Measurements from ENCODE around the gene IMMP2L. TPM values are rescaled to one million over a fixed set of nuclear protein-coding genes. Genes with fewer than 3 reads are reported as not detected.

IMMP2L gene
- polyA plus RNA-seq, 1 of the 3 experiments (the other 2 are of a cell fraction), result 10.7 TPM

DNA sequence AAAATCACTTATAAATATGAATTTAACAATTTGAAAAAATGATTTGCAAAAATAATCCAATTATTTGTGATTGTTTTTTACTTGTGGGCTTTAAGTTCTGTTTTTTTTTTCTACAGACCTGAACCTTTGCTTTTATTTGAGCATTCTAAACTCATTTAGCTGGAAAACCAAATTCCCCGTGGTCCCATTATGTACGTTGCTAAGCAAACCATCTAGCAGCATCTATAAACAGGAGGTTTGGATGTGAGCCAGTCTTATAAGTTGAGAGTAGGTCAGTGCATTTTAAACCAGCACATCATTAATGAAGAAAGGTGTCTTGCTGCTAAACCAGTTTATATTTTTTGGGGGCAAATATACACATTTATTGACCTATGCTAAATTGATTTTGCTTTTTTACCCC, 394.1 kb downstream of the IMMP2L start:
- no peaks in the 10 kb centered on the region for H3K9me3 ChIP-seq
- no peak overlapping the region for H2AFZ ChIP-seq (ENCODE audit: low read depth)
- H3K9ac ChIP-seq, result no peak overlapping the region
- ChIA-PET CTCF (interaction anchor here (0.9 kb wide), 1 partner anchor 1327 kb away, joined by 3 read pairs; no protein-coding TSS in a partner anchor), POLR2A (no interaction called here)
- H4K20me1 ChIP-seq (ENCODE audit: insufficient read depth), result no peaks in the 10 kb centered on the region
- H3K36me3 ChIP-seq (replicated peaks in 1 of 2; ENCODE audit: control insufficient read depth in 1 of 2, insufficient read depth in 2 of 2, low read length in 1 of 2), result no peaks in the 10 kb centered on the region
- no peak overlapping the region for H3K4me2 ChIP-seq
- H3K27me3 ChIP-seq (ENCODE audit: insufficient read depth), result no peaks in the 10 kb centered on the region
- H3K27ac ChIP-seq (ENCODE audit: low read depth in 2 of 2, low read length in 1 of 2), result no peak overlapping the region; a peak in 1 of 4 replicates
- TF ChIP-seq USF2 (IDR thresholded peaks at IDR 0.05; ENCODE audit: borderline replicate concordance, low read depth, low read length) (no peak), MXI1 (IDR thresholded peaks at IDR 0.05; ENCODE audit: low read depth, low read length) (no peak)
- DNase-seq, result no peak
- H3K4me1 ChIP-seq (ENCODE audit: control insufficient read depth in 1 of 2, insufficient read depth in 2 of 2, low read depth in 1 of 2, low read length in 1 of 2), result peaks cover 0 to 5% of the 10 kb centered on the region in 2 experiments; a peak in 2 of 4 replicates
- no peak overlapping the region for H3K4me3 ChIP-seq (ENCODE audit: low read depth in 2 of 2, low read length in 1 of 2)
- H3F3A ChIP-seq (replicated peaks; ENCODE audit: insufficient read depth), result no peaks in the 10 kb centered on the region
- no peaks in the 10 kb centered on the region for H3K9me2 ChIP-seq
- no peaks in the 10 kb centered on the region for H3K79me2 ChIP-seq (ENCODE audit: insufficient read depth)
- 72% methylated on average over 2 of the region's 2 CpGs for WGBS (ENCODE audit: low lambda C conversion rate)

DNA sequence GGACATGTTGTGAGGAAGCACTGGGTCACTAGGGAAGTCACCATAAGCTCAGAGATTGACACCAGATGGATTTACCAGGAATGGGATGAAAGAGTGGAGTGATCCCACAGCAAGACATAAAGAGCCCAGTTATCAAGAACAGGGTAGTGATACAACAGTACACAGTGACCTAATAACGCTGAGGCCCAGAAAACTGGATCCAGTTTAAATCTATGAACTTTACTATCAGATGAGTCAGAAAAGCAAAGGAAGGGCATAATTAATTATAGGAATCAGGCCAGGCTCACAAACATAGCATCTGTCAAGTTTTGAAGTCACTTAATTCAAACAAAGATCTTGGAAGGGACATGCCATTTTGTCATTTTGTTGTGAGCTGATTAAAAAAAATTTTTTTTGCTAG, 397.9 kb downstream of the IMMP2L start:
- H3K9me2 ChIP-seq, result no peaks in the 10 kb centered on the region
- WGBS (ENCODE audit: low lambda C conversion rate), result 96% methylated on average over 1 of the region's 1 CpG
- H3K27ac ChIP-seq (ENCODE audit: low read depth in 2 of 2, low read length in 1 of 2), result no peak overlapping the region
- H3K4me2 ChIP-seq, result no peak overlapping the region
- ChIA-PET CTCF (interaction anchor here (1.5 to 2.5 kb wide), 2 partner anchors 12 to 15 kb away, joined by 3 to 9 read pairs; no protein-coding TSS in a partner anchor), POLR2A (no interaction called here)
- no peaks in the 10 kb centered on the region for H3K36me3 ChIP-seq (replicated peaks in 1 of 2; ENCODE audit: control insufficient read depth in 1 of 2, insufficient read depth in 2 of 2, low read length in 1 of 2)
- peaks cover 3 to 7% of the 10 kb centered on the region in 2 experiments; a peak in 3 of 4 replicates for H3K4me1 ChIP-seq (ENCODE audit: control insufficient read depth in 1 of 2, insufficient read depth in 2 of 2, low read depth in 1 of 2, low read length in 1 of 2)
- H3F3A ChIP-seq (replicated peaks; ENCODE audit: insufficient read depth), result peaks cover 10% of the 10 kb centered on the region
- no peaks in the 10 kb centered on the region for H3K79me2 ChIP-seq (ENCODE audit: insufficient read depth)
- no peaks in the 10 kb centered on the region for H4K20me1 ChIP-seq (ENCODE audit: insufficient read depth)
- no peak for TF ChIP-seq TAF1 (IDR thresholded peaks at IDR 0.05; ENCODE audit: borderline replicate concordance, low read depth, low read length)
- no peak for TF ChIP-seq RFX5 (IDR thresholded peaks at IDR 0.05; ENCODE audit: low read length)
- TF ChIP-seq, protein P1, sequence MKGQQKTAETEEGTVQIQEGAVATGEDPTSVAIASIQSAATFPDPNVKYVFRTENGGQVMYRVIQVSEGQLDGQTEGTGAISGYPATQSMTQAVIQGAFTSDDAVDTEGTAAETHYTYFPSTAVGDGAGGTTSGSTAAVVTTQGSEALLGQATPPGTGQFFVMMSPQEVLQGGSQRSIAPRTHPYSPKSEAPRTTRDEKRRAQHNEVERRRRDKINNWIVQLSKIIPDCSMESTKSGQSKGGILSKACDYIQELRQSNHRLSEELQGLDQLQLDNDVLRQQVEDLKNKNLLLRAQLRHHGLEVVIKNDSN (IDR thresholded peaks at IDR 0.05; ENCODE audit: borderline replicate concordance, low read depth), result no peak
- no peak for TF ChIP-seq USF2 (IDR thresholded peaks at IDR 0.05; ENCODE audit: borderline replicate concordance, low read depth, low read length)
- no peak for TF ChIP-seq PBX3 (IDR thresholded peaks at IDR 0.05)
- TF ChIP-seq GABPA (IDR thresholded peaks at IDR 0.05; ENCODE audit: low read depth), result no peak
- TF ChIP-seq YY1 (IDR thresholded peaks at IDR 0.05; ENCODE audit: low read depth), result no peak
- TF ChIP-seq MXI1 (IDR thresholded peaks at IDR 0.05; ENCODE audit: low read depth, low read length), result no peak
- TF ChIP-seq RXRA (IDR thresholded peaks at IDR 0.05; ENCODE audit: borderline replicate concordance, low read depth), result no peak
- no peak for TF ChIP-seq SMC3 (IDR thresholded peaks at IDR 0.05; ENCODE audit: low read depth, low read length)
- no peaks in the 10 kb centered on the region for H3K27me3 ChIP-seq (ENCODE audit: insufficient read depth)
- DNase-seq, result no peak
- H3K9me3 ChIP-seq, result no peaks in the 10 kb centered on the region; the same call in 1 of the 2 replicates
- no peak overlapping the region for H2AFZ ChIP-seq (ENCODE audit: low read depth)
- H3K4me3 ChIP-seq (ENCODE audit: low read depth in 2 of 2, low read length in 1 of 2), result no peak overlapping the region
- no peak overlapping the region for H3K9ac ChIP-seq

All from SK-N-SH (cell line).